Fibroblast of skin of abdomen (primary cell): ENCODE measurements around the gene IP6K3.
A peak's percentile ranks its signal among the peaks of the same experiment; 100 is the strongest.

ENCODE experiments used
- DNase-seq: peaks from one replicate; pipeline ENCODE4 v3.0.0-alpha.2; 2013

Gene IP6K3

GRCh38 chr6:33777398-33778388, 31.0 kb upstream of the IP6K3 start:
- no peak for DNase-seq

GRCh38 chr6:33776764-33777163, 30.1 kb upstream of the IP6K3 start:
- DNase-seq: no peak

- no peak for DNase-seq
These were observed 29.5 kb upstream of the IP6K3 start for GRCh38 chr6:33776186-33776585.

- no peak for DNase-seq
These were observed 28.1 kb upstream of the IP6K3 start for GRCh38 chr6:33774774-33775173.

- DNase-seq: no peak
These were observed 26.3 kb upstream of the IP6K3 start for GRCh38 chr6:33772902-33773472.

GRCh38 chr6:33772082-33772830, 25.6 kb upstream of the IP6K3 start:
- no peak for DNase-seq

- DNase-seq: peak; percentile 100
These were observed 24.7 kb upstream of the IP6K3 start for GRCh38 chr6:33771146-33772081.

- DNase-seq: no peak
These were observed 24.1 kb upstream of the IP6K3 start for GRCh38 chr6:33770833-33771145.

- DNase-seq: no peak
These were observed 23.6 kb upstream of the IP6K3 start for GRCh38 chr6:33770124-33770832.

- no peak for DNase-seq
These were observed 22.6 kb upstream of the IP6K3 start for GRCh38 chr6:33769248-33769821.

- DNase-seq: peak; percentile 77
These were observed 22.0 kb upstream of the IP6K3 start for GRCh38 chr6:33768644-33769120.

GRCh38 chr6:33766921-33767907, 20.5 kb upstream of the IP6K3 start:
- DNase-seq: no peak

GRCh38 chr6:33765368-33765767, 18.7 kb upstream of the IP6K3 start:
- no peak for DNase-seq

GRCh38 chr6:33764036-33764435, 17.3 kb upstream of the IP6K3 start:
- no peak for DNase-seq

- no peak for DNase-seq
These were observed 16.8 kb upstream of the IP6K3 start for GRCh38 chr6:33763483-33763882.

- no peak for DNase-seq
These were observed 16.0 kb upstream of the IP6K3 start for GRCh38 chr6:33762713-33763112.

GRCh38 chr6:33761922-33762629, 15.4 kb upstream of the IP6K3 start:
- peak; percentile 33 for DNase-seq

GRCh38 chr6:33761581-33761921, 14.8 kb upstream of the IP6K3 start:
- DNase-seq: no peak
